Left colon (tissue), 2 donors: Measurements from ENCODE around the gene DIAPH3. TPM values are rescaled to one million over a fixed set of nuclear protein-coding genes. Genes with fewer than 3 reads are reported as not detected.

Experiments
- ATAC-seq: fragments of 200-7000 bp; cut with Tn5 transposase; one replicate; pipeline ENCODE4 v1.9.1; 2020; ENCODE audit warnings: mild to moderate bottlenecking, moderate library complexity
- DNase-seq, 2 donors: peaks; one replicate each; pipeline ENCODE4 v3.0.0-alpha.2; 2020
- intact Hi-C, 2 donors: fragments of 100-400 bp; cut with DNase I in 1 of 2; cut with micrococcal nuclease in 1 of 2; formaldehyde crosslinking; loops; one replicate each; pipeline versions ENCODE4 v1.11.2 to v1.14.0; 2022; cut with DNase I, micrococcal nuclease
- total RNA-seq, 2 donors: library from RNA; stranded (reverse); fragmentation: NEBNext Ultra II Directional; extraction: Animal tissue kit (Norgen Biotek cat#: 25700); gene quantifications; one replicate each; pipeline ENCODE4 v1.2.1, GENCODE V29; 2021
- donor health status: DM: no; HTN: no; CAD: no.
- donor health status: DM: yes; HTN: yes; CAD: no.

The DIAPH3 gene
- total RNA-seq, 2 donors from 2014 or later: 1.9 to 5.0 TPM

GRCh38 chr13:59774491-59774971 is 389.2 kb downstream of the DIAPH3 start:
- DNase-seq: no peak
- ATAC-seq: no peak
- intact Hi-C loops: no loop called here

GRCh38 chr13:59771272-59771671 is 392.5 kb downstream of the DIAPH3 start:
- intact Hi-C loops: no loop called here
- ATAC-seq: no peak

GRCh38 chr13:59770451-59770850 is 393.3 kb downstream of the DIAPH3 start:
- ATAC-seq (no peak), DNase-seq (no peak)
- intact Hi-C loops: no loop called here

More at GRCh38 chr13:59771272-59771671, 392.5 kb downstream of the DIAPH3 start:
- no peak for DNase-seq

- intact Hi-C loops: no loop called here
- no peak for ATAC-seq
These were observed 397.5 kb downstream of the DIAPH3 start for GRCh38 chr13:59766236-59766635.

GRCh38 chr13:59755632-59756290 is 408.0 kb downstream of the DIAPH3 start:
- no peak for DNase-seq
- intact Hi-C loops: no loop called here
- no peak for ATAC-seq

More at GRCh38 chr13:59766236-59766635, 397.5 kb downstream of the DIAPH3 start:
- DNase-seq: no peak

GRCh38 chr13:59754411-59754810 is 409.3 kb downstream of the DIAPH3 start:
- intact Hi-C loops: no loop called here
- DNase-seq (no peak), ATAC-seq (no peak)

GRCh38 chr13:59750860-59751259 is 412.9 kb downstream of the DIAPH3 start:
- ATAC-seq: no peak
- intact Hi-C loops: no loop called here
- no peak for DNase-seq

- ATAC-seq (no peak), DNase-seq (no peak)
- intact Hi-C loops: no loop called here
These were observed 415.7 kb downstream of the DIAPH3 start for GRCh38 chr13:59748046-59748445.

GRCh38 chr13:59747529-59747928 is 416.2 kb downstream of the DIAPH3 start:
- ATAC-seq (no peak), DNase-seq (no peak)
- intact Hi-C loops: no loop called here

- DNase-seq: no peak
- intact Hi-C loops: no loop called here
- no peak for ATAC-seq
These were observed 417.3 kb downstream of the DIAPH3 start for GRCh38 chr13:59746291-59746962.

- DNase-seq (no peak), ATAC-seq (no peak)
- intact Hi-C loops: no loop called here
These were observed 418.3 kb downstream of the DIAPH3 start for GRCh38 chr13:59745392-59745788.

GRCh38 chr13:59744747-59745391 is 418.9 kb downstream of the DIAPH3 start:
- ATAC-seq (no peak), DNase-seq (no peak)
- intact Hi-C loops: no loop called here

- intact Hi-C loops: no loop called here
- ATAC-seq: no peak
- no peak for DNase-seq
These were observed 420.5 kb downstream of the DIAPH3 start for GRCh38 chr13:59743195-59743594.

GRCh38 chr13:59742467-59742866 is 421.3 kb downstream of the DIAPH3 start:
- intact Hi-C loops: no loop called here
- ATAC-seq: no peak
- no peak for DNase-seq

- no peak for ATAC-seq
- no peak for DNase-seq
- intact Hi-C loops: no loop called here
These were observed 424.8 kb downstream of the DIAPH3 start for GRCh38 chr13:59738921-59739320.

GRCh38 chr13:59734393-59734792 is 429.3 kb downstream of the DIAPH3 start:
- DNase-seq (no peak), ATAC-seq (no peak)
- intact Hi-C loops: no loop called here

- DNase-seq (no peak), ATAC-seq (no peak)
- intact Hi-C loops: no loop called here
These were observed 430.0 kb downstream of the DIAPH3 start for GRCh38 chr13:59733744-59734143.

- ATAC-seq (no peak), DNase-seq (no peak)
- intact Hi-C loops: no loop called here
These were observed 433.7 kb downstream of the DIAPH3 start for GRCh38 chr13:59730026-59730425.

GRCh38 chr13:59728896-59729545 is 434.7 kb downstream of the DIAPH3 start:
- ATAC-seq (no peak), DNase-seq (no peak)
- intact Hi-C loops: no loop called here
